ENCODE results near the gene FOXP4.

Gene FOXP4

GRCh38 chr6:41566961-41567360 is 20.8 kb downstream of the FOXP4 start:
- no peak for DNase-seq

- DNase-seq, result no peak
Observed at GRCh38 chr6:41567684-41568083, 21.5 kb downstream of the FOXP4 start.

- DNase-seq, result no peak
Observed at GRCh38 chr6:41568202-41568584, 22.0 kb downstream of the FOXP4 start.

- DNase-seq, result peak; percentile 90 to 92
Observed at GRCh38 chr6:41568585-41569384, 22.6 kb downstream of the FOXP4 start.

GRCh38 chr6:41570259-41570615 is 24.1 kb downstream of the FOXP4 start:
- DNase-seq, result peak in 1 of 2 experiments; percentile 6

- no peak for DNase-seq
Observed at GRCh38 chr6:41571021-41571780, 25.0 kb downstream of the FOXP4 start.

- no peak for DNase-seq
Observed at GRCh38 chr6:41572613-41573012, 26.4 kb downstream of the FOXP4 start.

- DNase-seq, result no peak
Observed at GRCh38 chr6:41573276-41573675, 27.1 kb downstream of the FOXP4 start.

- no peak for DNase-seq
Observed at GRCh38 chr6:41573985-41574384, 27.8 kb downstream of the FOXP4 start.

GRCh38 chr6:41575598-41575997 is 29.4 kb downstream of the FOXP4 start:
- DNase-seq, result no peak

GRCh38 chr6:41576667-41577066 is 30.5 kb downstream of the FOXP4 start:
- DNase-seq, result no peak

GRCh38 chr6:41577356-41578216 is 31.4 kb downstream of the FOXP4 start:
- peak in 1 of 2 experiments; percentile 26 for DNase-seq

GRCh38 chr6:41578217-41579087 is 32.3 kb downstream of the FOXP4 start:
- DNase-seq, result peak; percentile 34 to 46

- no peak for DNase-seq
Observed at GRCh38 chr6:41579088-41579610, 33.0 kb downstream of the FOXP4 start.

GRCh38 chr6:41580690-41581089 is 34.5 kb downstream of the FOXP4 start:
- DNase-seq, result no peak

GRCh38 chr6:41581381-41581991 is 35.3 kb downstream of the FOXP4 start:
- DNase-seq, result peak in 1 of 2 experiments; percentile 57

GRCh38 chr6:41582540-41582939 is 36.4 kb downstream of the FOXP4 start:
- DNase-seq, result no peak

- no peak for DNase-seq
Observed at GRCh38 chr6:41583565-41583964, 37.4 kb downstream of the FOXP4 start.

GRCh38 chr6:41584205-41584604 is 38.0 kb downstream of the FOXP4 start:
- DNase-seq, result no peak

- peak; percentile 30 to 56 for DNase-seq
Observed at GRCh38 chr6:41584668-41585205, 38.6 kb downstream of the FOXP4 start.

- DNase-seq, result no peak
Observed at GRCh38 chr6:41585605-41586004, 39.4 kb downstream of the FOXP4 start.

Measured in SHP77 (cell line).